PC-3 (cell line): ENCODE data around the gene HCFC1. TPM values are rescaled to one million over a fixed set of nuclear protein-coding genes. Genes with fewer than 3 reads are reported as not detected.

Source experiments
- ATAC-seq: fragments of 200-7000 bp; cut with Tn5 transposase; 2 replicates; pipeline ENCODE4 v1.9.1; 2020; ENCODE audit warnings: mild to moderate bottlenecking, moderate library complexity
- BruUV-seq: library from RNA; stranded (reverse); fragments of 400-500 nt; replicated peaks from 2 replicates; lab custom pipeline; 2021; lab: Mats Ljungman, UMichigan
- CTCF ChIA-PET: fragments of 300-600 bp; sonication (Branson Sonifier 250); formaldehyde crosslinking; loops from one replicate; lab custom pipeline; 2022; ENCODE audit warnings: antibody characterized with exemption; lab: Charles Lee
- POLR2A ChIA-PET: fragments of 300-600 bp; sonication (Branson Sonifier 250); formaldehyde crosslinking; loops from one replicate; lab custom pipeline; 2022; ENCODE audit warnings: antibody characterized with exemption; ENCODE audit not compliant: unreplicated experiment; lab: Charles Lee
- DNase-seq: peaks from one replicate; pipeline ENCODE4 v3.0.0-alpha.2; 2015
- H2AFZ ChIP-seq: fragments of 300-600 bp; sonication (generic); 2 replicates; pipeline ENCODE4 v1.6.0; 2016; ENCODE audit warnings: antibody characterized with exemption, low read length
- H3F3A ChIP-seq: fragments of 300-600 bp; sonication (generic); one replicate; pipeline ENCODE4 v1.6.0; 2017; ENCODE audit warnings: antibody characterized with exemption, low read length, control low read depth, mild to moderate bottlenecking; ENCODE audit not compliant: unreplicated experiment
- H3K27ac ChIP-seq: fragments of 300-600 bp; sonication (generic); 2 replicates; pipeline ENCODE4 v1.5.1; 2016; ENCODE audit warnings: mild to moderate bottlenecking, low read length
- H3K27me3 ChIP-seq: fragments of 300-600 bp; sonication (generic); 2 replicates; pipeline ENCODE4 v1.6.1; 2016; ENCODE audit warnings: low read length, mixed read lengths
- H3K36me3 ChIP-seq: fragments of 300-600 bp; sonication (generic); 2 replicates; pipeline ENCODE4 v1.6.1; 2016; ENCODE audit warnings: low read depth, mixed run types, low read length, mixed read lengths
- H3K4me1 ChIP-seq: fragments of 300-600 bp; sonication (generic); 2 replicates; pipeline ENCODE4 v1.5.1; 2016; ENCODE audit warnings: low read length; ENCODE audit not compliant: insufficient read depth
- H3K4me2 ChIP-seq: fragments of 300-600 bp; sonication (generic); 2 replicates; pipeline ENCODE4 v1.6.0; 2016; ENCODE audit warnings: low read length
- H3K4me3 ChIP-seq: fragments of 300-600 bp; sonication (generic); 2 replicates; pipeline ENCODE4 v1.5.1; 2016; ENCODE audit warnings: mild to moderate bottlenecking, low read length, mixed read lengths
- H3K79me2 ChIP-seq: fragments of 300-600 bp; sonication (generic); 2 replicates; pipeline ENCODE4 v1.6.1; 2017; ENCODE audit warnings: low read length, mixed read lengths
- H3K9ac ChIP-seq: fragments of 300-600 bp; sonication (generic); 2 replicates; pipeline ENCODE4 v1.6.0; 2016; ENCODE audit warnings: mild to moderate bottlenecking, low read length
- H3K9me2 ChIP-seq: fragments of 300-600 bp; sonication (generic); replicated peaks from 2 replicates; pipeline ENCODE4 v1.6.1; 2016; ENCODE audit warnings: mixed run types, low read length, mixed read lengths
- H3K9me3 ChIP-seq: fragments of 300-600 bp; sonication (generic); 2 replicates; pipeline ENCODE4 v1.6.1; 2016; ENCODE audit warnings: low read length, mixed read lengths
- H4K20me1 ChIP-seq: fragments of 300-600 bp; sonication (generic); 2 replicates; pipeline ENCODE4 v1.6.1; 2016; ENCODE audit warnings: low read length, mixed read lengths
- CTCF ChIP-seq: fragments of 300-600 bp; sonication (generic); conservative IDR thresholded peaks from 2 replicates; pipeline ENCODE4 v1.5.1; 2017; ENCODE audit warnings: antibody characterized with exemption, low read depth, mild to moderate bottlenecking, low read length
- EZH2 ChIP-seq: fragments of 300-600 bp; sonication (generic); IDR thresholded peaks from one replicate; pipeline ENCODE4 v1.6.1; 2017; ENCODE audit warnings: antibody characterized with exemption, mild to moderate bottlenecking, low read length; ENCODE audit not compliant: unreplicated experiment
- EZH2phosphoT487 ChIP-seq: fragments of 300-600 bp; sonication (generic); IDR thresholded peaks from 2 replicates; pipeline ENCODE4 v1.6.1; 2018; ENCODE audit warnings: mild to moderate bottlenecking, antibody characterized with exemption, low read length, borderline replicate concordance
- intact Hi-C: fragments of 100-400 bp; cut with micrococcal nuclease; formaldehyde crosslinking; loops from 2 replicates; pipeline ENCODE4 v1.9.0; 2023
- total RNA-seq: library from RNA; depleted of rRNA; stranded (reverse); fragments of >200 nt; gene quantifications from 2 replicates; pipeline ENCODE4 v1.2.3, GENCODE V29; 2014

The HCFC1 gene
- total RNA-seq, 1 experiment from 2014 or later: 66.9 TPM

- CTCF ChIA-PET: no interaction called here
- Histone ChIP-seq H2AFZ (no peak overlapping the region), H3K27me3 (no peaks in the 10 kb centered on the region), H3K79me2 (no peaks in the 10 kb centered on the region), H3K9me2 (no peaks in the 10 kb centered on the region), H3K9ac (no peak overlapping the region), H3K36me3 (no peaks in the 10 kb centered on the region), H3K4me3 (no peak overlapping the region), H3K4me1 (no peaks in the 10 kb centered on the region), H3F3A (no peaks in the 10 kb centered on the region), H3K9me3 (no peaks in the 10 kb centered on the region), H3K4me2 (no peak overlapping the region), H3K27ac (no peak overlapping the region), H4K20me1 (no peaks in the 10 kb centered on the region)
- no peak for DNase-seq
- ATAC-seq: no peak
- BruUV-seq: no TSS peak
- no peak for TF ChIP-seq EZH2
- no peak for TF ChIP-seq EZH2phosphoT487
- TF ChIP-seq CTCF: no peak
- POLR2A ChIA-PET: no interaction called here
- intact Hi-C loops: no loop called here
Observed at GRCh38 chrX:153984351-153985178, 12.9 kb upstream of the HCFC1 start.

GRCh38 chrX:153983321-153983801, 11.7 kb upstream of the HCFC1 start:
- Histone ChIP-seq H2AFZ (no peak overlapping the region), H4K20me1 (no peaks in the 10 kb centered on the region), H3K4me3 (no peak overlapping the region), H3F3A (no peaks in the 10 kb centered on the region), H3K4me1 (no peaks in the 10 kb centered on the region), H3K9ac (no peak overlapping the region), H3K4me2 (no peak overlapping the region), H3K27ac (no peak overlapping the region), H3K27me3 (no peaks in the 10 kb centered on the region), H3K9me3 (no peaks in the 10 kb centered on the region), H3K36me3 (no peaks in the 10 kb centered on the region), H3K79me2 (no peaks in the 10 kb centered on the region), H3K9me2 (no peaks in the 10 kb centered on the region)
- no peak for TF ChIP-seq CTCF
- TF ChIP-seq EZH2: no peak
- TF ChIP-seq EZH2phosphoT487: no peak
- intact Hi-C loops: no loop called here
- ATAC-seq (no peak), DNase-seq (no peak)
- ChIA-PET POLR2A (no interaction called here), CTCF (no interaction called here)
- BruUV-seq: no TSS peak
